Measurements from ENCODE around the gene NFATC3. TPM values are rescaled to one million over a fixed set of nuclear protein-coding genes. Genes with fewer than 3 reads are reported as not detected.

The NFATC3 gene
- total RNA-seq, 1 donor from 2014 or later: 42.0 TPM

DNA sequence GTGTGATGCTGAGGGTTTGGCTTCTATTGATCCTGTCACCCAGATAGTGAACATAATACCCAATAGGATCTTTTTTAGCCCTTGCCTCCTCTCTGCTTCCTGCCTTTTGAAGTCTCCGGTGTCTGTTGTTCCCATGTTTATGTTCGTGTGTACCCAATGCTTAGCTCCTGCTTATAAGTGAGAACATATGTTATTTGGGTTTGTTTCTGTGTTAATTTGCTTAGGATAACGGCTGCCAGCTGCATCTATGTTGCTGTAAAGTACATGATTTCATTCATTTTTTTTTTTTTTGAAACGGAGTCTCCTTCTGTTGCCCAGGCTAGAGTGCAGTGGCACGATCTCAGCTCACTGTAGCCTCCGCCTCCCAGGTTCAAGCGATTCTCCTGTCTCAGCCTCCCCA lies 39.1 kb upstream of the NFATC3 start:
- Mint-ChIP-seq H3K4me3 (ENCODE audit: unreplicated experiment) (no peak overlapping the region), H3K27ac (ENCODE audit: unreplicated experiment) (no peak overlapping the region), H3K9me3 (ENCODE audit: unreplicated experiment) (no peaks in the 10 kb centered on the region), H3K36me3 (ENCODE audit: unreplicated experiment) (peaks cover 3% of the 10 kb centered on the region), H3K27me3 (ENCODE audit: unreplicated experiment) (no peaks in the 10 kb centered on the region), H3K4me1 (ENCODE audit: unreplicated experiment) (no peaks in the 10 kb centered on the region)
- TF ChIP-seq, protein P1, sequence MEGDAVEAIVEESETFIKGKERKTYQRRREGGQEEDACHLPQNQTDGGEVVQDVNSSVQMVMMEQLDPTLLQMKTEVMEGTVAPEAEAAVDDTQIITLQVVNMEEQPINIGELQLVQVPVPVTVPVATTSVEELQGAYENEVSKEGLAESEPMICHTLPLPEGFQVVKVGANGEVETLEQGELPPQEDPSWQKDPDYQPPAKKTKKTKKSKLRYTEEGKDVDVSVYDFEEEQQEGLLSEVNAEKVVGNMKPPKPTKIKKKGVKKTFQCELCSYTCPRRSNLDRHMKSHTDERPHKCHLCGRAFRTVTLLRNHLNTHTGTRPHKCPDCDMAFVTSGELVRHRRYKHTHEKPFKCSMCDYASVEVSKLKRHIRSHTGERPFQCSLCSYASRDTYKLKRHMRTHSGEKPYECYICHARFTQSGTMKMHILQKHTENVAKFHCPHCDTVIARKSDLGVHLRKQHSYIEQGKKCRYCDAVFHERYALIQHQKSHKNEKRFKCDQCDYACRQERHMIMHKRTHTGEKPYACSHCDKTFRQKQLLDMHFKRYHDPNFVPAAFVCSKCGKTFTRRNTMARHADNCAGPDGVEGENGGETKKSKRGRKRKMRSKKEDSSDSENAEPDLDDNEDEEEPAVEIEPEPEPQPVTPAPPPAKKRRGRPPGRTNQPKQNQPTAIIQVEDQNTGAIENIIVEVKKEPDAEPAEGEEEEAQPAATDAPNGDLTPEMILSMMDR (IDR thresholded peaks at IDR 0.05): no peak
- DNase-seq (ENCODE audit: extremely low spot score, unreplicated experiment): no peak

DNA sequence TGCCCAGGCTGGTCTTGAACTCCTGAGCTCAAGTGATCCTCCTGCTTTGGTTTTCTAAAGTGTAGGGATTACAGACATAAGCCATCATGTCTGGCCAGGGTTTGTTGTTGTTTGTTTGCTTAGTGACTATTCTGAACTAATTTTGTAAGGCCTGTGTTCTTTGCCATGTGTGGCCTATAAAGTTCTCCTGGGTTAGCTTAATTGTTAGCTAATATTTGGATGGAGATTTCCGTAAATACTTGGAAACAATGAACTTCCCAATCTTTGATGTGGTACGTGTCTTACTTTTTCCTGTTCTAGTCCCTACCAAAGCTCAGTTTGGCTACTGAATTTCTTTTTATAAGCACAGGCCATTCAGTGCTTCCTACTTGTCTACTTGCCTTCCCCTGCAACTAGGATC lies 37.2 kb upstream of the NFATC3 start:
- TF ChIP-seq, protein P1 (IDR thresholded peaks at IDR 0.05): no peak
- H3K4me1 Mint-ChIP-seq (ENCODE audit: unreplicated experiment): no peaks in the 10 kb centered on the region
- H3K4me3 Mint-ChIP-seq (ENCODE audit: unreplicated experiment): no peak overlapping the region
- no peaks in the 10 kb centered on the region for H3K9me3 Mint-ChIP-seq (ENCODE audit: unreplicated experiment)
- H3K27me3 Mint-ChIP-seq (ENCODE audit: unreplicated experiment): no peaks in the 10 kb centered on the region
- H3K36me3 Mint-ChIP-seq (ENCODE audit: unreplicated experiment): peaks cover 6% of the 10 kb centered on the region
- H3K27ac Mint-ChIP-seq (ENCODE audit: unreplicated experiment): no peak overlapping the region
- DNase-seq (ENCODE audit: extremely low spot score, unreplicated experiment): no peak

DNA sequence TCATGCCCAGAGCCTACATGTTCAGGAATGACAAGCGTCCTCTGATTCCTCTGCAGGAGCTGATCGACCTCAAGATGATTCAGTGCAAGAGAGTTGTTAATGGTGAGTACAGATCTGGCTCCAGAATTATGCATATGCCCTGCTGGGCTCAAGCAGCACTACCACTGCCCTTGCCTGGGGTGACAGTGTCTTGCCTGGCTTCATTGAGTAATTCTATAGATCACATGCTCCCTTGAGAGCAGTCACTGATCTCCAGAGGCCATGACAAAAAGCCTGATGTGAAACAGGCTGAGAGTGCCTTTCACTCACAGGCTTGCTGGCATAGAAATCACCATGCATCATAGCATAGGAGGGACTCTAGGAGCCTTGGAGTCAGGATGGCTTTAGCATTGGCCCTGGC lies 35.7 kb upstream of the NFATC3 start:
- no peak for DNase-seq (ENCODE audit: extremely low spot score, unreplicated experiment)
- Mint-ChIP-seq H3K9me3 (ENCODE audit: unreplicated experiment) (no peaks in the 10 kb centered on the region), H3K36me3 (ENCODE audit: unreplicated experiment) (peaks cover 13% of the 10 kb centered on the region), H3K27me3 (ENCODE audit: unreplicated experiment) (no peaks in the 10 kb centered on the region), H3K4me3 (ENCODE audit: unreplicated experiment) (no peak overlapping the region), H3K4me1 (ENCODE audit: unreplicated experiment) (no peaks in the 10 kb centered on the region), H3K27ac (ENCODE audit: unreplicated experiment) (no peak overlapping the region)
- TF ChIP-seq, protein P1 (IDR thresholded peaks at IDR 0.05): no peak

DNA sequence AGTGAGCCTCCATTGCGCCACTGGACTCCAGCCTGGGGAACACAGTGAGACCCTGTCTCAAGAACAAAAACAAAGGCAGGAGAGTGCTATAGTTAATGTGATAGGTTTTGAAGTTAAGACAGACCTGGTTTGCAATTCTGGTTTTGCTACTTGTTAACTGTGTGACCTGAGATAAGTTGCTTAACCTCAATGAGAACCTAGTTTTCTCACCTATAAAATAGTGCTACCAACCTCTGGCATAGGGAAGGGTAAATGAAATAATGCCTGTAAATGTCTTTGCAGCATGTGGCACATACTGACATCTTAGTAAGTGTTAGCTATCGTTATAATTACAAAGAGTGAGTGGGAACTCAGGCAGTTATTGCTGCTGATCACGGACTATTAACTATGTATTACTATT lies 29.8 kb upstream of the NFATC3 start:
- H3K9me3 Mint-ChIP-seq (ENCODE audit: unreplicated experiment): no peaks in the 10 kb centered on the region
- no peaks in the 10 kb centered on the region for H3K27me3 Mint-ChIP-seq (ENCODE audit: unreplicated experiment)
- DNase-seq (ENCODE audit: extremely low spot score, unreplicated experiment): no peak
- no peaks in the 10 kb centered on the region for H3K4me1 Mint-ChIP-seq (ENCODE audit: unreplicated experiment)
- TF ChIP-seq, protein P1 (IDR thresholded peaks at IDR 0.05): no peak
- H3K36me3 Mint-ChIP-seq (ENCODE audit: unreplicated experiment): peaks cover 16% of the 10 kb centered on the region
- no peak overlapping the region for H3K27ac Mint-ChIP-seq (ENCODE audit: unreplicated experiment)
- H3K4me3 Mint-ChIP-seq (ENCODE audit: unreplicated experiment): no peak overlapping the region

DNA sequence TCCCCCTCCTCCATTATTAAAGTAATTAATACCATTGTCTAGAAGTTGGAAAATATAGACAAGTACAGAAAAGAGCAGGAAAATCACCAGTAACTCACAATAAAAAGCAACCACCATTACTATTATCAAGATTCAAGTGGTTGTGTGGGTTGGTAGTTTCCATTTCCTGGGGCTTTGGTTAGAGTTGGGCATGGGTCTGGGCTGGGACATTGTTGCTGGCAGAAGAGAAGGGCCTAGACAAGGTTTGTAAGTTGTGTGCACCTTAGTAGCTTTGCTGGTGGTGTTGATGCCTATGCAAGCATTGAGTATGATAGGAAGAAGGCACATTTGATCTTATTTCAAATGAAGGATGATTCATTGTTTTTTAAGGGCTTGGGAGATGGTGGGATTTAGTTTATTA lies 25.4 kb upstream of the NFATC3 start:
- Mint-ChIP-seq H3K36me3 (ENCODE audit: unreplicated experiment) (peaks cover 9% of the 10 kb centered on the region), H3K4me1 (ENCODE audit: unreplicated experiment) (peaks cover 11% of the 10 kb centered on the region), H3K9me3 (ENCODE audit: unreplicated experiment) (no peaks in the 10 kb centered on the region), H3K27ac (ENCODE audit: unreplicated experiment) (no peak overlapping the region), H3K4me3 (ENCODE audit: unreplicated experiment) (no peak overlapping the region), H3K27me3 (ENCODE audit: unreplicated experiment) (no peaks in the 10 kb centered on the region)
- DNase-seq (ENCODE audit: extremely low spot score, unreplicated experiment): no peak
- TF ChIP-seq, protein P1 (IDR thresholded peaks at IDR 0.05): no peak

All from osteocyte (in vitro differentiated cells).